Breast epithelium (tissue), 3 donors: ENCODE data around the gene KRTAP19-6.

Experiments used
- POLR2AphosphoS5 ChIP-seq, 3 donors: sonication (generic); formaldehyde crosslinking; IDR thresholded peaks; one replicate each; pipeline ENCODE4 v1.6.1; 2017; ENCODE audit warnings: antibody characterized with exemption in 3 of 3
- TF ChIP-seq, protein P1 (sequence below), 3 donors: fragments of 450-650 bp; IDR thresholded peaks; one replicate each; pipeline ENCODE4 v1.5.1; 2016 to 2017; ENCODE audit warnings: antibody characterized with exemption in 3 of 3, mild to moderate bottlenecking in 3 of 3, moderate library complexity in 3 of 3

DNA sequence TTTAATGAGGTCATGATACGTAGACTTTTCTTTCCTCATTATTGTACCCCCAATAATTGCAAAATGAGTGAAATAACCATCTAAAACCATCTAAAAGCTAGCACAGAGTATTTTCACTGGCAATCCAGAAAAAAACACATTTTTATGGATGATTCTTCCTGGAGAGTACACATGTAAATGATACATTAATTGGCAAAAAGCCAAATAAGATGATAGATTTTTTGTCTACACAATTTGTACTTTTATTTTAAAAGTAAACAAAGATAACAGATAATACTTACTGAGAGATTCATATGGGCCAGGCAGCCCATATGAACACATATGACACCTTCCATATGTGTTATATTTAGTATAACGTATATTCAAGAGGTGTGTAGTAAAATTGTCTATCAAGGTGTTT, 22.0 kb upstream of the KRTAP19-6 start:
- TF ChIP-seq, protein P1, sequence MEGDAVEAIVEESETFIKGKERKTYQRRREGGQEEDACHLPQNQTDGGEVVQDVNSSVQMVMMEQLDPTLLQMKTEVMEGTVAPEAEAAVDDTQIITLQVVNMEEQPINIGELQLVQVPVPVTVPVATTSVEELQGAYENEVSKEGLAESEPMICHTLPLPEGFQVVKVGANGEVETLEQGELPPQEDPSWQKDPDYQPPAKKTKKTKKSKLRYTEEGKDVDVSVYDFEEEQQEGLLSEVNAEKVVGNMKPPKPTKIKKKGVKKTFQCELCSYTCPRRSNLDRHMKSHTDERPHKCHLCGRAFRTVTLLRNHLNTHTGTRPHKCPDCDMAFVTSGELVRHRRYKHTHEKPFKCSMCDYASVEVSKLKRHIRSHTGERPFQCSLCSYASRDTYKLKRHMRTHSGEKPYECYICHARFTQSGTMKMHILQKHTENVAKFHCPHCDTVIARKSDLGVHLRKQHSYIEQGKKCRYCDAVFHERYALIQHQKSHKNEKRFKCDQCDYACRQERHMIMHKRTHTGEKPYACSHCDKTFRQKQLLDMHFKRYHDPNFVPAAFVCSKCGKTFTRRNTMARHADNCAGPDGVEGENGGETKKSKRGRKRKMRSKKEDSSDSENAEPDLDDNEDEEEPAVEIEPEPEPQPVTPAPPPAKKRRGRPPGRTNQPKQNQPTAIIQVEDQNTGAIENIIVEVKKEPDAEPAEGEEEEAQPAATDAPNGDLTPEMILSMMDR (IDR thresholded peaks at IDR 0.05): no peak
- no peak for TF ChIP-seq POLR2AphosphoS5 (IDR thresholded peaks at IDR 0.05)
